T-helper 2 cell (primary cell): Measurements from ENCODE around the gene PACSIN3.

Experiments used
- DNase-seq, 5 experiments: peaks; one replicate each; pipeline versions ENCODE4 v3.0.0 to v3.0.0-alpha.2; 2012 to 2022

Gene PACSIN3

DNA sequence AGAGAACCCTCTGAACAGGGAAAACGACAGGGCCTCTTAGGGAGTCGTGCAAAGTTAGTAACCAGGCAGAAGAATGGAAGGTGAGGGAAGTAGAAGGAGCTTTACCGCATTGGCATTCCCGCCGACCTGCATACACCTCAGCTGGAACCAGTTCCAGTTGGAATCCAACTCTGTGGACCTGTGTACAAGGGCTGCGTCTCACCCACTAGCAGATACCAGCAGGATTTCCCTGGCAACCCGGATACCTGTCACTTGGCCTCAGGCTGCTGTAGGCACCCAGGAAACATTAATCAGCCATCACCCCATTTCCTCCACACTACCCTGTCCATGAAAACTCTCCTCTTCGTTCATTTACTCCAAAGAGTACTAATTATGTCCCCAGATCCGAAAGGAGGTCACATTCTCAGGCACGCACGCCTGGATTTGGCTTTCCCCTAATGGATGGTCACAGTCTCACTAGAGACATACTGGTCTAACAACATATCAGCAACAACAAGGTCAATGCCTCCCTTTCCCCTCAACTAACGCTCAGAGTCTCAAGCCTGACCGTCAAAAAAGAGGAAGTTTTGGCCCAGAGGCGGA lies 10.4 kb downstream of the PACSIN3 start:
- DNase-seq = no peak

DNA sequence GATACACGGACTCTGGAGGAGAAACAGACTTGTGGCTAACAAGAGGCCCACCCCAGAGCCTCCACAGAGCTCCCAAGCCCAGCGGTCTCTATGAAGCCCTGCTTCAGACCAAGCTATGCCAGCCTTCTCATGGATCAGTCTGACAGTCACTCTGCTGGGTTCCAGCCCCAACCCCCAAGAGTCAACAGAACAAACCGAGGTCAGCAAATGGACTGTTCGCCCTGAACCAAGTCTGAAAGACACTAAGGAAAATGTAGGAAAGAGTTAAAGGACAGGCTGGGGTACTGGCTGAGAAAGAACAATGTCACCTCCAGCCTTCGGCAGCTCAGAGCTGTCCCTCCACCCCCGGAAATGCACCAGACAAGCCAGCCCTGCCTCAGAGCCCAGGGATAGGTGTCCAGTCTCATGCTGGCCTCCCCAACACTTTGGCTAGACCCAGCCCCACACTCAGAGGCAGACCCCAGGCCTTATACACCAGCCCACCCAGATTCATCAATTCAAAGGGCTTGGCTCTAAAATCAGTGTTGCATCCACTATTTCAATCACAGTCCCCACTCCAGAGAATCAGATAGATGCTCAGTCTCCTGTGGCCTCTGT lies 13.4 kb downstream of the PACSIN3 start:
- DNase-seq = no peak

DNA sequence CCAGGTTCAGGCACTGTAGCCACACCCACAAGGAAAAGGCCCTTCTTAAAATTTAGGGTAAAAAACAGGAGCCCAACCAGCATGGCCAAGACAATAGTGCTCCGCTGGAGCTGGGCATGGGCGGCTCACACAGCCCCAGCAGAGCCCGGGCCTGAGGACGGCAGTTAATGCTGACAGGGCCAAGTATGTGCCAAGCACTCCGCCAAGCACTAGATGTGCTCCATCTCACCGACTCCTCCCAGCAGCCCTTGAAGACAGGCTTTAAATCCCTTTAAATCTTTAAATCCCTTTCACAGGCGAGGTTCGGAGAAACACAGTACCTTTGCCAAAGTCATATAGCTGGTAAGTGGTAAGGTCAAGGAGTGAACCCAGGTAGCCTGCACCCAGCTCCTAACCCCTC lies 14.4 kb downstream of the PACSIN3 start:
- no peak for DNase-seq

DNA sequence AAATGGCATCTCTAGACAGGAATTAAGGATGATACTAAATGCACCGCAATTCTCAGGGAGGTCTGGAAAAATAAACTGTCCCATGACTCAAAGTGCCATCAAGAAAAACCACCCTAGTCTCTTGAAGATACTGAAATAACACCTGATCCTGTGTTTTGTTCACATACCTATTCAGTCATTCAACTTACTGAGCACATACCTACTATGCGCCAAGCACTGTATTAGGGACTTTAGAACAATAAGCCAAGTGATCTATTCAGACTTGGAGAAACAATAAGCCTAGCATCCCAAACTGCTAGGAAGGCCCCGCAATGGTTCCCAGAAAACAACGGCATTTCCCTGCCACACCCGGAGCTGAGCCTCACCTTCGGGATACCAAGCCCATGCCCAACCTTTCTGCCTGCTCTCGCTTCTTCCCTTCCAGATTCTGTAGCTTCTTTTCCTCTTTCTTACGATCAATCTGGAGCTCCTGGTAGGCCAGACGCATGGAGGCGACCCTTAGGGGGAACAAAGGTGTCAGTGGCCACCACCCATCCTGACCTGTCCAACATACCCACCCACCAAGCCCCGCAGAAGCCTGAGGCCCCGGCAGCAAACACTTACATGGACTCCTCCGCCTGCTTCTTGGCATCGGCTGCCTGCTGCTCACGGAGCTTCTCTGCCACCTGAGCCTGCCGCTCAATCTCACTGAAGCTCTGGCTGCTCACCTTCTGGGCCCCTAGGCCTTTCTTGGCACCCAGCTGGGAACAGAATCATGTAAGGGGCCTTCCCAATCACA lies 15.0 kb downstream of the PACSIN3 start:
- no peak for DNase-seq

DNA sequence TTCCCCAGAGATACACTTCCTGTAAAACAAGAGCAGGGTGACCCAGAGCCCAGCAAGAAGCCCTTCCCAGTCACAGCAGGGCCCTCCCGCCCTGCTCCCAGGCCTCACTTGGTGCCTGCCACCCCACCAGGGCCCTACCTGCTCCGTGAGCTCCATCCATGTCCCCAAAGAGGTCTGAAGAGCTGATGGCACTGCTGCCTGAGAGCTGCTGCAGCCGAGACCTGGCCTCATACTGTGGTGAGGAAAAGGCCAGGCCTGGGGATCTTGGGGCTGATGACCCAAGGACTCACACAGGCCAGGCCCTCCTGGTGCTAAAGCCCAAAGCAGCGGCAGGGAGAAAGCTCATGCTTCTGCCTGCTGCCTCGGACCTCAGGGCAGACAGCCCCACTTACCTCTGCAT lies 19.9 kb downstream of the PACSIN3 start:
- no peak for DNase-seq

DNA sequence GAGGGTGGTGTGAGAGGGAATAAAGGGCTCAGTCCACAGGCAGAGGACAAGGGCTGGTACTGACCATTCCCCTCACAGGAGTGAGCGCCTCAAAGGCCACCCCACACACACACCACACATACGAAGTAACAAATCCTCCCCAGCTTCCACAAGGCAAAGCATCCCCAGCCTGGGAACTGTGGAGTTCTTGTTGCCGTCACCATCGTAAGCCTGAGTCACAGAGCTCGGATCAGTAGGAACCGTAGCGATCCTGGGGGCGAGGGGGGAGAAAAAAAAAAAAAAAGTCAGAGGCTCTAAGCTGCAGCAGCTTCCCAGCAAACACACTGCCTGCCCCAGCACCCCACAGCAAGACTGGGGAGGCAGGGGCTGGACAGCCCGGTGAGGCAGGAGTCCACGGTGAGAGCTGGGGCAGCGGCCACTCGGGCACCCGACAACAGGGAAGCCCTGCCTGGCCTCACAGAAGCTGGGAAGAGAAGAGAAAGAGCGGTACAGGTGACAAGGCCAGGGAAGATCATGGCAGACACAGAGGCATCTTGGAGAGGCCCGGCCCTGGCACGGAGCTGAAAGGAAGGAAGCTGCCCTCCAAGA lies 20.9 kb downstream of the PACSIN3 start:
- DNase-seq = no peak

DNA sequence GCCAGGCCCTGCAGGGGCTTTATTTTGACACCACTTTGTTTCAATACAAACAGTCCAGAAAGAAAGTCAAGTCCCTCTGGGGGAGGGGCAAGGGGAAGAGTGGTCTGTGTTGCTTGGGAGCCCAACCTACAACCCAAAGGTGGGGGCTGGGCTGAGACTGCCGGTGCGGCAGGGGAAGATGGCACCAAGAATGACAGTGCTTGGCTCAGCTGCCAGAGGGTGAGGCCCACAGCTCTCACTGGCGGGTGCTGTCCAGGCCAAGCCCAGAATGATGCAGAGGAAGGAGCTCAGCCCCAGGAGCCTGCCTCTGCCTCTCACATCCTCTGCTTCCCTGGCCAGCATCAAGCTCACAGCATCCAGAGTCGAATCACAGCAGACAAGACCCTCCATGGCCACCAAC lies 21.9 kb downstream of the PACSIN3 start:
- DNase-seq = no peak

DNA sequence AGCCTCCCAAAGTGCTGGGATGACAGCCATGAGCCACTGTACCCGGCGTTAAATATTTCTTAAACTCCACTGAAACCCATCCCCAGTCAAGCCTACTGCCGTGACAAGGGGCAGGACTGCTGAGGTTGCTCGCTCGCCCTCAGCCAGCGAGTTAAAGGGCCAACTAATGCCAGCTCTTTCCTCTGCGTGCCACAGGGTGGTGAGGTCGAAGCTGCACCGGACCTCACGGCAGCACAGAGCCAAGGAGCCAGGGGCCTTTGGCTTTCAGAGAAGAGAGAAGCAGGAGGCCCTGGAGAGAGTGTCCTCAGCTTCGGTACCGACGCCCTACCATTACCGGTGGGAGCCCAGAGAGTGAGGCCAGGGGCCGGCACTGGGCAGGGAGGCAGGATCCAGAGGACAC lies 22.3 kb downstream of the PACSIN3 start:
- DNase-seq = no peak

DNA sequence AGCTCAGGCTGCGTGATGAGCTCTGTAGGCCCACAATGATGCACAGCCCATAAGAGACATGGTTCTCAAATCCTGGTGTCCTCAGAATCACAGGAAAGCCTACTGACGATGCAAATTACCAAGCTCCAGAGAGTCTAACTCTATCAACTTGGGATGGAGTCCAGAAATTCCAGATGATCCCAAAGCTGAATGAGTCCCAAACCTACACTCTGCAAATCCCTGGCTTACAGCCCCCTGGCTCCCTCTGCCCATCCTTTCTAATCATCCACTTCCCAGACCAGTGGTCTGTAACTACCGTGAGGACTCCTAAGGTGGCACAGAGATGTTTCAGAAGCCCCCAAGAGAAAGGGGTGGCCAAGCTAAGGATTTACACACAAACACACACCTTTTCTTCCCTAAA lies 23.0 kb downstream of the PACSIN3 start:
- DNase-seq = no peak

DNA sequence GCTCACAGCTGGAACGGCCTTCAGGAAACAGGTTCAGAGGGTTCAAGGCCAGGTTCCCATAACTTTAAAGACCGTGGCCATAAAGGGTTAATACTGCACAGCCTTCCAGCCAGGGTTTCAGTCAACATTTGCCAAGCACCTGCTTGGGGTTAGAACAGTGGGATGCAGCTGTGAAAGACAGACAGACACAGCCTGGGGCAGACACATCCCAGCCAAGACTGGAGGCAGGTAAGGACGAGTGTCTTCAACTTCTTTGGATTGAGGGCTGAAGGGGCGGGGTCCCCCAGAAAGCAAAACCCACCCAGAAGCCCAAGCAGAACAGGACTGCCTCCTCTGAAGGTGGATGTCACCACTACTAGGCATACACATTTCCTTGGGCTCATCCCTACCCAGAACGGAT lies 23.8 kb downstream of the PACSIN3 start:
- DNase-seq = no peak

DNA sequence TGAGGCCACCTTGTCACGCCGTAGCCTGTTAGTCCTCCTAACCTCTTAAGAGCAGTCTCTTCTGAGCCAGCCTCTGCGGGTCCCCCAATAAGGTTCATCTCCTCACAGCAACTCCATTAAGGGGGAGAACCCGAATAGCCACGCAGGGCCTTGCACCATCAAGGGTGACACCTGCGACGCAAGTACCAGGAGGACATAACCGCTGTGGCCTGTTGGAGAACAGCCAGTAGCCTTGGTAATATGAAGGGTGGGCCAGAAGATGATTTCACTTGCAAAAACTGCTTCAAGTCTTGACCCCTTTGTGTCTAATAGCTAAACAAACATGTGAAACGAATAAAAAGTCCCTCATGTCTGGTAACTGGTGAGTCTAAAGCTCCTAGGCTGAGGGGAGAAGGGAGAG lies 24.3 kb downstream of the PACSIN3 start:
- no peak for DNase-seq

DNA sequence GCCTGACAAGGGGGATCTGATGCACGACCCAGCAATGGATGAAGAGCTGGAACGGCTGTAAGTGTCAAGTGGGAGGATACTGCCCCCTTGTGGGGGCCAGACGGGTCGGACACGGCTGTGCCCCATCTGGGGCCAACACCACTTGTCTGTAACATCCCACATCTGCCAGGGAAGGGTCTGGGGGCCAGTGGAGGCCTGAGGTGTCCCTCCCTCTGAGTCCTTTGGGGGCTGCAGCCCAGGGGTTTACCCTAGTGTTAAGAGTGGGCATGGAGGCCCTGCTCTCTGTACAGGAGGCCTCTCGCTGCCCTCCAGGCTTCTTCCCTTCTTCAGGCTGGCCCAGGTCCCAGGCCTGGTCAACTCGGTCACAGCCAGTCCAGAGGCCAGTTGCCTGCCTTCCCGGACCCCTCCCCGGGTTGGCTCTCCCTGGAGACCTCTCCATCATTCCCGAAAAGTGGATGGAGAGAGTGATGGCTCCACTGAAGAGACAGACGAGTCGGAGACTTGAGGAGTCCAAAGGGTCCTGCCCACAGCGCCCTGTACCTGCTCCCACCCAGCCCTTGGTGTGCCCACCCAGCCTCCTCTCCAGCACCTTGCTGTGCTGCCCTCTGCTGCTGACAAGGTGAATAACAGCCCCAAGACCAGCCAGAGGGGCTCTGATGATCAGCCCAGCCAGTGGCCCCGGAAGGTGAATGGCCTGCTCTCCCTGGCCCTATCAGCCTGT lies 24.9 kb downstream of the PACSIN3 start:
- DNase-seq = peak in 3 of 5 experiments; percentile 38 to 69 (median 39)

DNA sequence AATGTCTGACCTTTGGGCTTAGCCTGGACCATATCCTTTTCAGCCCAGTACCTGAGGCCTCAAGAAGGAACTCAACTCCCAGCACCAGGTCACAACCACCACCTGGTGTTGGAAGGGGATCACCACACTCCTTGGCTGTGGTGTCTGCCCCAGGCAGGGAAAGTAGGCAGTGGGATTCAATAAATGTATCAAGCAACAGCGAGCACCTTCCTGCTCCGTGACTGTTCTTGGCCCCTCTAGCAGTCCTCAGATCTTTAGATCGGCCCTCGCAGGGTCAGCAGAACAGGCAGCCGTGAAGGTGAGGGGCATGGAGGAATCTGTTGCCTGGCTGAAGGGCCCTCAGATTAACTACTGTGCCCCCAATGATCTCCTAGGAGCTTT lies 25.5 kb downstream of the PACSIN3 start:
- DNase-seq = no peak

DNA sequence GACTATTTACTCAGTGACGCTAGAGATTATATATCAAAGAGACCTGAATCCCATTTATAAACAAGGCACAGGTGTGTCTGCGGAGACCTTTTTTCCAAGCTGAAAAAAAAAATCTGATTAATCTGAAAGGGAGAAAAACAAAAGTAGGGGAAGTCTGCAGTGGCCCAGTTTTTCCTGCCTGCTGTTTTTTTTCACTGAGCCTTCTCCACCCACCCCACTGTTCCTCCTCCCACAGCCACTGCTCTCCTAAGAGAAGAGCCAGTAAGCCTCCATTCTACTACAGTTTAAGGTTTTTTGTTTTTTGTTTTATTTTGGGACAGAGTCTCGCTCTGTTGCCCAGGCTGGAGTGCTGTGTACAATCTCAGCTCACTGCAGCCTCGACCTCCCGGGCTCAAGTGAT lies 28.0 kb downstream of the PACSIN3 start:
- DNase-seq = no peak

DNA sequence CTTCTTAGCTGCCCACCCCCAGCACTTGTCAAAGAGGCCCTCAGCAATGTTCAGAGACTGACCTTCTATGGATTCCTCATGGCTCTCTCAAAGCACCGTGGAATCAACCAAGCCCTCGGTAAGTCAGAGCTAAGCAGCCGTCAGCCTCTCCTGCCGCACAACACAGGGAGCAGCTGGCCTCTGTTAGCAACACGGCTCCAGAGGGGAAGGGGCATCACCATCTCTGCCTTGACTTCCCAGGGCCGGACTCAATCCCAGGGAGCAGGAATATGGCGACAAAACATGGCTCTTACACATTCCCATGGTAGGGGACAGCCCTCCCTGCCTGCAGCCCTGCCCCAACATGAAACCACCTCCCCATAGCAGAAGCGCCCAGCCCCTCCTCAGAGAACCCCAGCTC lies 28.4 kb downstream of the PACSIN3 start:
- DNase-seq = no peak

DNA sequence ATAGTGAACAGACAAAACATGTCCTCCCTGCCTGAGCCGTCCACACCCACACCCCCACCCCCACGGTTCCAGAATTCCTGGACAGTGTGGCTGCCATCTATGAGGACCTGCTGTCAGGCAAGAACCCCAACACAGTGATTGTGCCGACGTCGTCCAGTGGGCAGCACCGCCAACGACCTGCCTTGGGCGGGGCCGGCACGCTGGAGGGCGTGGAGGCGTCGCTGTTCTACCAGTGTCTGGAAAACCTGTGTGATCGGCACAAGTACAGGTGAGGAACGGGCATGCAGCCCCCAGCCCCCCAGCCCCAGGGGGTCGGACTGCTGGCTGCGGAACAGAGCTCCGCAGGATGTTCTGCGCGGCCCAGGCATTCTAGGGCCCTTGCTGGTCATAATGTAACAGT lies 29.3 kb downstream of the PACSIN3 start:
- DNase-seq = no peak

DNA sequence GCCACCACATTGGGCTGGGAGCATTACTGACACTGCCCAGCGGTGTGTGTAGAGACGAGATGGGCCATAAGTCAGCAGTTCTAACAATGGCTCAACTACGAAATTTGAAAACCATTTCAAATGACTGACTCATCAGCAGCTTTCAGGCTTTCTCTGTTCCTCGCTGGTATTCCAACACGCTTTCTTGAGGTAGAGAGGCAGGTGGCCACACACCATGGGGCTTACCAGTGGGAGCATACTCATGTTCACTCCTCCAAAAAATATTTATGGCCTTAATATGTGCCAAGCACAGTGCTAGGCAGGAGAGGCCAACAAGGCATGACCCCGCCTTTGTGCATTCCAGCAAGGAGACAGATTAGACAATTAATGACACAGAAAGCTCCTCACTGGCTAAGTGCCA lies 29.9 kb downstream of the PACSIN3 start:
- no peak for DNase-seq

DNA sequence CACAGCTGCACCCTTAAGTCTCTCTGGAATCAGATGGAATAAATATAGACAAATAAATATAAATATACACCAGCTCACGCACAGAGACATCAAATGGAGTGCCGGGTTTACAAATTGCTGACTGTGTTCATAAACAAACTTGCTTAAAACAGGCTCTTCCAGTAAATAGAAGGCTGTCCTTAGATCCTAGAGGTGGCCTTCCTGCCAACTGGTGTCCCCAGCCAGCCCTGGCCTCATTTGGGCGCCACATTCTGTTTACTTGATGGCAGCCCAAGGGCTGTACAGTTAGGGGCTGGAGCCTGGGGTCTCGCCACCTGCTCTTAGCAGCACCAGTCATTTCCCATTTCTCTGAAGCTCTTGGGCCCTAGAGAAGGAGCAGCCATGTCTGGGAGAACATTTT lies 30.4 kb downstream of the PACSIN3 start:
- DNase-seq = no peak

DNA sequence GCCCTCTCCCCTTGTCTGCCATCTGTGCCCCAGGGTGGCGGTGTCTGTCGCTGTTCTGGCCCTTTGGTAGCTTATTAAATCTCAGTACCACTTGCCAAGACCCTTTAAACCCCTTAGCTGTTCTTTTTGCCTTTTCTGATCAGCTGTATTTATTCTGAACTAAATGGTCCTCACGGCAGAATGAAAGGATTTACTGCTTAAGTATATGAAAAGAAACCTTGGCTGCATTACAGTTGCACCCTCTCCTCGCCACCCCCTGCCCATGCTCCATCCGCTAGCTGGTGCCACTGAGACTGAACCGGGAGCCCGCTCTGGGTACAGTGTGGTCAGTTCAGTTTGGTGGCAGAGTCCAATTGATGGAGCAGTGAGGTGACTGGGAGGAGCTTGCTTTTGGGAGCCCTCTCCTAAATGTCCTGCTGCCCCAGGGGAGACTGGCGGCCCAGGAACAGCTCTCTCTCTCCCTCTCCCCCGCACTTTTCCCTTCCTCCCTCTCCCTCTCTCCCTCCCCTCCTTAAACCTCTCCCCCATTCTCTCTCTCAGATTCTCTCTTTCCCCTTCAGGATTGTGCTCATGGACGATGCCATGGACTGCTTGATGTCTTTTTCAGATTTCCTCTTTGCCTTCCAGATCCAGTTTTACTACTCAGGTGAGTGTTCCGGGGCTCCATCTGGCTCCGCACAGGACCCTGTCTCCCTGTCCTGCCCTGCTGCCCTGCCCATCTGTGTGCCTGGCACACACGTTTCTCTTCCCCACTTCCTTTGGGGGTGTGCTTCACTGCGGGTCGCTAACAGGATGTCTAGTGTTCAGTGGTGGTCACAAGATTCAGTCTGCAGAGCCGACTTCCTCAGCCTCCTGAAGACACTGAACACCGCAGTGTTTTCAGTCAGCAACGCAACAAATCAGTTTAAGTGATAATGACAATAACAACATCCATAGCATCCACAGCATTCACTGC lies 31.3 kb downstream of the PACSIN3 start:
- DNase-seq = peak in 2 of 5 experiments; percentile 41 to 79

DNA sequence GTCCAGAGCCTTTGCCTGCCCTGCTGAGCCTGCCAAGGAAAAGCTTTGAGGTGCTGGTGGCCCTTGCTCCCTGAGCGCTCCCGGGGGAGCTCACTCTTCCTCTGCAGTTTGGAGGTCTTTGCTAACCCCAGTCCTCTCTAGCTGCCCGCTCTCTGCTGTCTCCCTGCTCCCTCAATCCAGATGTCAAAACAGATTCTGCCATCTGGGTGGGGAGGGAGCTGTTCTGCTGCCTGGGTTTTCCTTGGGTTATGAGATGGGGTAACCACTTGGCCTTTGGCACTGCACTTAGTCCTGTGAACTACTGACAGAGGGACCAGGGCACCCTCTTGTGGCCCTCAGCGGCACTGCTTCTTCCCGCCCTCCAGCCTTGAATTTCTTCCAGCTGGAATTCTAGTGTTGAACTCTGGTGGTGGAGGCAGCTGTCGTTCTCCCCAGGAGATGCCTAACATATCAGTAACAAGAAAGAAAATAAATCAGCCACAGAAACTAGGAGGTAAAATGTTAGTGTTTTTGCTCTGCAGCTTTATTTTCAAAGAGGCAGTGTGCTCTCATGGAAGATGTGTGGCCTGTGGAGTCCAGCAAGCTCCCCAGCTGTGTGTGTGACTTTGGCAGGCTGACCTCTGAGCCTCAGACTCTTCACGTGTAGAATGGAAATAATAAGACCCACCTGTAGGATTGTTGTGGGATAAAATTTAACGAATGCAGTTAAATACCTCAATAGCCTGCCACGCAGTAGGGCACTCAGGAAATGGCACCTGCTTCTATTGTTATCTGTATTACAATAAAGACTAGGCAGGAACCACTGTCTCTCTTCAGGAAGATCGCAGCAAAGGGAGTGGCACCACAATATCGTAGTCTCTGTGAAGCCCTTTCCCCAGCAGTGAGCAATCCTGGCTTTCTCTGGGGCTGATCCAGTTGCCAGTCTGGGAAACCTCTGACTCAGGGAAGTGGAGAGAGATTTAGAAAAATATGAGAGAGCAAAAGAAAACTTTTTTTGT lies 33.0 kb downstream of the PACSIN3 start:
- DNase-seq = peak in 3 of 5 experiments; percentile 19 to 44 (median 39)
